Psoas muscle (tissue), 8 donors: ENCODE measurements around the gene MARF1. TPM values are rescaled to one million over a fixed set of nuclear protein-coding genes. Genes with fewer than 3 reads are reported as not detected.
"Not testable (repeated sequence)": the region's sequence is repeated elsewhere in the genome, so short reads cannot be mapped to it uniquely, and the experiment has no call there.

Experiments used
- ATAC-seq, 4 donors: fragments of 200-7000 bp; cut with Tn5 transposase; one replicate each; pipeline ENCODE4 v1.9.1; 2020; ENCODE audit warnings: moderate library complexity in 3 of 4, mild to moderate bottlenecking in 2 of 4
- DNase-seq, 2 donors: peaks; one replicate each; pipeline ENCODE4 v3.0.0-alpha.2; 2020
- H3K27ac ChIP-seq: fragments of 200-600 bp; one replicate; pipeline ENCODE4 v1.8.0; 2022
- H3K27me3 ChIP-seq, 3 donors: fragments of 200-600 bp in 1 of 3; one replicate each; pipeline versions ENCODE4 v1.6.1 to v1.8.0; 2013 to 2022; ENCODE audit warnings: low read length in 2 of 3, mild to moderate bottlenecking in 2 of 3, moderate library complexity in 1 of 3; ENCODE audit not compliant: insufficient read depth in 3 of 3
- H3K36me3 ChIP-seq, 2 donors: fragments of 200-600 bp in 1 of 2; one replicate each; pipeline versions ENCODE4 v1.6.1 to v1.8.0; 2013 to 2022; ENCODE audit warnings: low read depth in 1 of 2, mild to moderate bottlenecking in 1 of 2, moderate library complexity in 1 of 2; ENCODE audit not compliant: insufficient read depth in 1 of 2
- H3K4me1 ChIP-seq: fragments of 200-600 bp; one replicate; pipeline ENCODE4 v1.8.0; 2022
- H3K4me3 ChIP-seq: fragments of 200-600 bp; one replicate; pipeline ENCODE4 v1.8.0; 2022; ENCODE audit warnings: mild to moderate bottlenecking
- H3K9me3 ChIP-seq: fragments of 200-600 bp; one replicate; pipeline ENCODE4 v1.8.0; 2022
- CTCF ChIP-seq: fragments of 200-600 bp; IDR thresholded peaks from one replicate; pipeline ENCODE4 v1.8.0; 2022; ENCODE audit warnings: antibody characterized with exemption
- WGBS, 3 donors: extraction: QIAGEN DNeasy Blood & Tissue Kit; methylation state at CpG; one replicate each; pipeline versions ENCODE4 v1.1.6 to v1.1.7; 2013; 5-methylcytosine and 5-hydroxymethylcytosine counted together
- intact Hi-C, 2 donors: fragments of 100-400 bp; cut with DNase I; formaldehyde crosslinking; loops; one replicate each; pipeline versions ENCODE4 v1.11.0 to v1.14.2; 2022
- long read RNA-seq, 2 donors: library from polyadenylated mRNA; unstranded; transcript quantifications; one replicate each; pipeline ENCODE4 v2.0.0, GENCODE V29; 2021
- polyA plus RNA-seq, 3 donors: library from polyadenylated mRNA; stranded (reverse); fragments of 200-250 nt; gene quantifications; one replicate each; pipeline ENCODE4 v1.2.3, GENCODE V29; 2013
- total RNA-seq, 4 donors: library from RNA; stranded (reverse); fragmentation: NEBNext Ultra II Directional in 2 of 4; extraction: Animal tissue kit (Norgen Biotek cat#: 25700) in 2 of 4; gene quantifications; one replicate each; pipeline versions ENCODE4 v1.2.1 to v1.2.4, GENCODE V29; 2021 to 2023
- donor health status: healthy with polysubstance abuse.
- donor health status: DM: no; HTN: no; CAD: no; lungs with moderate emphysema.
- donor health status: Bipolar disorder and iron deficiency.
- donor health status: healthy.
- donor health status: DM: yes; HTN: yes; CAD: no.
- donor health status: DM: no; HTN: no; CAD: no.
- donor health status: DM: no; HTN: no; CAD: no.
- donor health status: DM: yes; HTN: yes; CAD: no.

The MARF1 gene
- 10 to 100 TPM; 41.7 to 91.5 (median 51.3) TPM for total RNA-seq
- 10 to 100 TPM; 13.4 to 35.1 (median 17.0) TPM for polyA plus RNA-seq
- long read RNA-seq, donor 1, full-length matches to known transcripts, result 2 of 4 reads
- long read RNA-seq, donor 1, partial matches to known transcripts, result 0 of 4 reads
- long read RNA-seq, donor 1, other reads (novel, unspliced or antisense), result 2 of 4 reads
- long read RNA-seq, donor 2, full-length matches to known transcripts, result 2 of 9 reads
- long read RNA-seq, donor 2, partial matches to known transcripts, result 3 of 9 reads
- long read RNA-seq, donor 2, other reads (novel, unspliced or antisense), result 4 of 9 reads

- DNase-seq, result peak; percentile 99 to 100
- Histone ChIP-seq H3K9me3 (no peaks in the 10 kb centered on the region), H3K4me3 (peak within 1 kb of the TSS; percentile 87), H3K27ac (peak within 1 kb of the TSS; percentile 99), H3K4me1 (peaks cover 26% of the 10 kb centered on the region), H3K36me3 (peaks cover 0 to 18% of the 10 kb centered on the region in 2 donors), H3K27me3 (no peaks in the 10 kb centered on the region)
- 0 to 1% (median 1%) methylated on average over 42 to 57 of the region's 58 CpGs for WGBS, 3 donors
- TF ChIP-seq CTCF, result peak; percentile 54
- intact Hi-C loops, result loop anchor here in 1 of 2 donors (10.0 kb wide), 1 partner anchor 48 kb away; no protein-coding TSS in a partner anchor
- ATAC-seq, result peak; percentile 96 to 99 (median 96)
These were observed at the start of gene MARF1 for GRCh38 chr16:15643048-15643945. Gene MARF1, minus strand, starts transcription at chr16:15643154. Its CDS starts 3,921 bp downstream, at chr16:15639233.

- DNase-seq, H3K4me1 ChIP-seq, H3K27ac ChIP-seq, H3K4me3 ChIP-seq, intact Hi-C loops, H3K9me3 ChIP-seq, ATAC-seq, H3K27me3 ChIP-seq: not testable (repeated sequence)
- H3K36me3 ChIP-seq, result peaks cover 17 to 91% of the 10 kb centered on the region in 2 donors
- 93 to 100% (median 98%) methylated on average over 1 of the region's 1 CpG for WGBS, 3 donors
These were observed 49.6 kb upstream of the MARF1 start for GRCh38 chr16:15692508-15692907.

- ATAC-seq, result no peak
- DNase-seq, result no peak
- H3K9me3 ChIP-seq, result no peaks in the 10 kb centered on the region
- peaks cover 11 to 84% of the 10 kb centered on the region in 2 donors for H3K36me3 ChIP-seq
- 84 to 92% (median 90%) methylated on average over 10 of the region's 10 CpGs for WGBS, 3 donors
- H3K27me3 ChIP-seq, result no peaks in the 10 kb centered on the region
- H3K4me3 ChIP-seq, result no peak overlapping the region
- intact Hi-C loops, result no loop called here
- H3K27ac ChIP-seq, result no peak overlapping the region
- H3K4me1 ChIP-seq, result peaks cover 2% of the 10 kb centered on the region
- no peak for TF ChIP-seq CTCF
These were observed 48.1 kb upstream of the MARF1 start for GRCh38 chr16:15691046-15691445.

- no peak overlapping the region for H3K4me3 ChIP-seq
- intact Hi-C loops, result no loop called here
- no peaks in the 10 kb centered on the region for H3K27me3 ChIP-seq
- DNase-seq (no peak), ATAC-seq (no peak)
- no peak for TF ChIP-seq CTCF
- H3K4me1 ChIP-seq, result peaks cover 5% of the 10 kb centered on the region
- no peak overlapping the region for H3K27ac ChIP-seq
- peaks cover 11 to 76% of the 10 kb centered on the region in 2 donors for H3K36me3 ChIP-seq
- H3K9me3 ChIP-seq, result no peaks in the 10 kb centered on the region
- WGBS, 3 donors, result 85 to 89% (median 85%) methylated on average over 3 of the region's 3 CpGs
These were observed 47.3 kb upstream of the MARF1 start for GRCh38 chr16:15690296-15690695.

GRCh38 chr16:15689290-15689689, 46.3 kb upstream of the MARF1 start:
- no peak for TF ChIP-seq CTCF
- no peaks in the 10 kb centered on the region for H3K9me3 ChIP-seq
- 96 to 99% (median 98%) methylated on average over 3 of the region's 3 CpGs for WGBS, 3 donors
- ATAC-seq, result no peak
- H3K4me3 ChIP-seq, result no peak overlapping the region
- peaks cover 8 to 67% of the 10 kb centered on the region in 2 donors for H3K36me3 ChIP-seq
- H3K27ac ChIP-seq, result no peak overlapping the region
- DNase-seq, result no peak
- peaks cover 5% of the 10 kb centered on the region for H3K4me1 ChIP-seq
- H3K27me3 ChIP-seq, result no peaks in the 10 kb centered on the region
- intact Hi-C loops, result no loop called here
